ENCODE measurements around the gene C2CD4D.

- TF ChIP-seq EGR1 (IDR thresholded peaks at IDR 0.05; ENCODE audit: low read depth) (no peak), POLR2A (IDR thresholded peaks at IDR 0.05; ENCODE audit: borderline replicate concordance, extremely low read depth, insufficient read depth, insufficient read length) (no peak), JUND (IDR thresholded peaks at IDR 0.05) (no peak), CTCF (IDR thresholded peaks at IDR 0.05 in 2 of 3, conservative IDR thresholded peaks at IDR 0.05 in 1 of 3; ENCODE audit: borderline replicate concordance in 1 of 3, insufficient read depth in 1 of 3, low read depth in 2 of 3, low read length in 2 of 3) (no peak), ZFX (IDR thresholded peaks at IDR 0.05) (no peak), RAD21 (IDR thresholded peaks at IDR 0.05; ENCODE audit: low read depth) (no peak), POLR2AphosphoS5 (IDR thresholded peaks at IDR 0.05; ENCODE audit: low read depth, low read length) (no peak)
These were observed 16.3 kb upstream of the C2CD4D start for GRCh38 chr1:151855933-151856332.
